HG03097 (cell line): ENCODE results near the gene TMEM54.

Source experiments
- ATAC-seq: cut with Tn5 transposase; IDR thresholded peaks from one replicate; pipeline ENCODE4 v1.9.1; 2021; ENCODE audit not compliant: unreplicated experiment, low FRiP score

TMEM54 gene, protein sequence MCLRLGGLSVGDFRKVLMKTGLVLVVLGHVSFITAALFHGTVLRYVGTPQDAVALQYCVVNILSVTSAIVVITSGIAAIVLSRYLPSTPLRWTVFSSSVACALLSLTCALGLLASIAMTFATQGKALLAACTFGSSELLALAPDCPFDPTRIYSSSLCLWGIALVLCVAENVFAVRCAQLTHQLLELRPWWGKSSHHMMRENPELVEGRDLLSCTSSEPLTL

DNA sequence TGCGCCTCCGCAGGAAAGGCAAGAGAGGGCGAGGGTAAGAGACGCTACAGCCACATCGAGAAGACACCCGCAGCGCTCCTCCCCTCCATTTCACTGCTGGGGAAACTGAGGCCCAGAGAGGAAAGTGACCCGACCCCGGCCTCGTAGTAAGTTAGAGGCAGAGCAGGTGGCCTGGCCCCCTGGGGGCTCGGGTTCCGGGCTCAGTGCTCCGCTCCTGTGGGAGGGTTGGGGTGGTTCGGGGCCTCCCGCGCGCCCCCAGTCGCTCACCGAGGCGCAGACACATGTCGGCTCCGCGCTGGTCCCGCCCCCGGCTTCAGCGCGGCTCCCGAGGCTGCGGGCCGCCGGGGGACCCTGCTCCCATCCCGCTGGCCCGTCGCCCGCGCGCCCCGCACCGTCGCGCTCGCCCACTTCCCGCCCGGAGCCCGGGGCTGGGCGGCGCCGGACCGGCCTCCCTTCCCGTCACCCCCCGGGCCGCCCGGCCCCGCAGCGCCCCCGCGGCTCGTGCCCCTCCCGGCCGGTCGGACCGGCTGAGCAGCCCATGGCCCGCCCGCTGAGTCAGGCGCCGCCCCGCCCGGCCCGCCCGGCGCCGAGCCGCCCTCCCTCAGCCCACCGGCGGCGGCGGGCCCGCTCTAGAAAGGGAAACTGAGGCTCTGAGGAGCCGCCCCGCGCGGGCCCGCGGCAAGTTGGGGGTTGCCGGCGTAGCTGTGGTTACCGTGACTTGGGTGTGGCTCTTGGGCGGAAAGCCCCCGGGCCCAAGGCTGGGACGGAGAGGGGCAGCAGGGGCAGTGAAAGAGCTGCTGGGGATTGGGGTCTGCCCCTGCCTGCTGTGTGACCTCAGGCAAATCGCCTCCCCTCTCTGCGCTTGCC lies at the start of gene TMEM54:
TSS of gene TMEM54 (minus strand) at position 434 of the 867 bp plus-strand sequence. CDS start at position 283, 151 bp downstream.
- no peak for ATAC-seq

DNA sequence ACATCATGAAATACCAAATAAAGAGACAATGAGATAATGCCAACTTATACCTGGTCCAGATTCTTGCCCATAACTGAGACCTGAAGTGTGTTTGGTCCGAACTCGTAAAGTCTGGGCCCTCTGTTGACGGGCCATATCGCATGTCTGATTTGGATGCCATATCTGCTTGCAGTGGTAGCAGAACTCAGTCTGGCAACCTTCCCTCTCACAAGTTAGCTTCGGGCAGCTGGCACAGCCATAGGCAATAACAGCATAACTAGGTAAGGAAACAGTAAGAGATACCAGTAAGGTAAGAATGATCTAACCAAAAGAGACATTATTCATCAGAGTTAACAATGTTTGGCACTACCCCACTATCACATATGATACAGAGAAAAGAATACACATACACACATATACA lies 48.3 kb upstream of the TMEM54 start:
- ATAC-seq, result no peak

DNA sequence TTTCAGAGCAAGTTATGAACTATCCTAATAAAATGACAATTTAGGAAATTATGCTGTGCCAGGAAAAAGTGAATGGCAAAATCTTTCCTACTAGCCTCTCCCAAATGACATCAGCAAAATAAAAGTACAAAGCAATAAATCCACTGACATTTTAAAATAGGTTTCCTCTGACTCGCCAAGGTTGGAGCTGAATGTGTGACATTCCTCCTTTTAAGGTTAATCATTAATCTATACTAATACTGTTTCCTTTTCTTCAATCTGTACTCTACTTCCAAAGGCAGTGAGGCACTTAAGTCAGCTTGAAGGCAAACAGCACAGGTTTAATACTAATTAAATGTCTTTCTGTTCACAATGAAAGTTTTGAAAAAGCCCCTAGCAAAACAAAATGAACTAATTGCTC lies 47.7 kb upstream of the TMEM54 start:
- no peak for ATAC-seq

DNA sequence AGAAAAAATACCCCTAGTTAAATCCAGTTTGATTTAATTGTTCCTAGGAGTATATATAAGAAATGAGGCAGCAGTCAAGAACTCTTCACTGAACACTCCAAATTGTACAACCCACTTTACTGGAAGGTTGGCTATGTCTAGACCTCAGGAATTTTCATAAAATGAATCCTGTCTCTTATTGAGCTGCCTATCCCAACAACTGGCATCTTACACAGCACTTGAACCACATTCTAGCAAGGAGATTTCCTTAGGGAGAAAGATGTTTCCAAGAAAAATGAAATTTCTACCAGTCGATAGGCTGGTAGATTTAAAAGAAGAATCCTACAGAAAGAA lies 47.2 kb upstream of the TMEM54 start:
- no peak for ATAC-seq

DNA sequence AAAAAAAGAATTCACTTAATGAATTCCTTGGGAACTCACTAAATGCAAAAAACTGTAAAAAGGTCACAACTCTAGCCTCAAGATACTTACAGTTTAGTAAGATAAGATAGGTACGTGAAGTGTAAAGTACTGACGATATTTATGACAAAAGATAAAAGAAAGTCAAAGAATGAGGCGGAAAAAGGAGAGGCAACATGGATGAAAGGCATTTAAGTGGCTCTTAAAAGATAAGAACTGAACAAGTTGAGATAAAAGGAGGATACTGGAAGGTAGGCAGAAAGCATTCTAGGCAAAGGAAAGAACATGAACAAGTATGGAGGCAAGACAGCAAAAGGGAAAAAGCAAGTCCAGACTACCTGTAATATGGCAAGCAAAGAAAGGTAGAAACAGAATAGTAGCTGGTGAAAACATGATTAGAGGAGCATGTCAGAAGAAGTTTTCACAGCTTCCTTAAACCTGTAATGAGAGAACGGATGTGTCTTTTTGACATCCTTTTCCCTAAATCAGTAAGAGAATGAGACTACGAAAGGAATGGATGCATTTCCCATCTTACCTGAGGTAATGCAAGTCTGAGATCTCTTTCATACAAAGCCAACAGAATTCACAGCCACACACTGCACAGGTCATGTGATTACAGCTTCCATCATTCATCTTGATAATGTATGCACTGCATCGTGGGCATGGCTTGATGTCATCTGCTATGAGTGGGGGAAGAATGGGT lies 46.6 kb upstream of the TMEM54 start:
- ATAC-seq, result no peak

DNA sequence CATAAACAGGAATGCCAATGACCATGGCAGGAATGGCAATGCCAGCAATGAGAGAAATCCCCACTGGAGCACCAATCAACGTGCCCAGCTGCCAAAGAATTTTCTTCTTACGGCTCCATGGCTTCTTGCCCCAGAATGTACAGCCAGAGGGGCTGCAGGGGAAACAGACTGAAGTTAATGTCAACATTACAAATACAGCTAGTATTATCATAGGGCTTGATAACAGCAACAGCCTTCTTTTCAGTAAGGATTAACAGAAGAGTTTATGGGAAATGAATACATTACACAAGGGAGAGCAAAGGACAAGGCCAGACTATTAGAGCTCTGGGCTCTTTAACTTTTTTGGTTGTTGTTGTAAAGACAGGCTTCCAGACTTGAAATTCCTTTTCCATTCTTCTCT lies 45.2 kb upstream of the TMEM54 start:
- ATAC-seq, result no peak

DNA sequence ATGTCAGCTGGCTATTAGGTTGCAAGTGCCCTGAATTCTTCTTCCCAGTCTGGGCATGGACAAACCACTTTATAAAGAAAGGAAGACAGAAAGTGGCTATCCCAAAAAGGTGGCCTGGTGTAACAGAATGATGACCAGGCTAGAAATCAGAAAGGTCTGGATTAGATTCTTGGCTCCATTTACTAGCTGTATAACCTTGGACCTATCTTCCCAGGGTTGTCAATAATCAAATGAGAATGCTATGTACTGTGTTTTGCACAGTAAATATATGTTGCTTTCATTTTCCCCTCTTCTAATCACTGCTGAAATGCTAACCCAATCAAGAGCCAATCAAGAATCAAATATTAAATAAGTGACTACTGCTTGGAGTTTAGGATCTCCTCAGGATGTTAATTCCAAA lies 43.0 kb upstream of the TMEM54 start:
- no peak for ATAC-seq

DNA sequence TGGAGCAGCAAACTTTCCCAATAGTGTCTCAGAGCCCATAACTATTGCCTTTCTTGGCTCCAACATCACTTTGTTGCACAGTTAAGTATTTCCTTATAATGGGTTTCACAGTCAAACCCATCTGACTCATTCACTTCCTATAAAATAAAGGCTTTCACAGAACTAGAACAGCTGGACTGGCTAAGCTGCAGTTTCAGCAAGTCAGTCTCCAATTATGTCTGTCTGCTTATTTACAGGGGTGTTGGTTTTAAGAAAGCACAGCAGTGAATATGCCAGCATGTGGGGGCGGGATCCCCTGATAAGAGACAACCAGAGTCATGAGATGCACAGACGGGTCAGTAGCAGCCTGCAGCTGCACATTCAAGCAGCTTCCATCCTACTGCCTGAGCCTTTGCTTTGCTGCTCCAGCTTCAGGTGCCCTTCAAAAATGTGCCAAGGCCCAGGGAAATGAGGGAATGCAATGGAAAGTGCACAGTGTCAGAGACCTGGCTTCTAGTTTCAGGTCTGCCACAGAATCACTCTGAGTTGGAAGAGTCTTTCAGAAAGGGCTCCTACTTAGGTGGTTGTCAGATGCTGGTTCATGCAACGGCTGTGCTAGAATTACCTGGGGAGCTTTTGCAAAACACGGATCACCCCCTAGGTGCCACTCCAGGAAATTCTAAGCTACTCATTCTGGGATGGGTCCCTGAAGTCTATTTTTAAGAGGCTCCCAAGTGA lies 38.6 kb upstream of the TMEM54 start:
- no peak for ATAC-seq

DNA sequence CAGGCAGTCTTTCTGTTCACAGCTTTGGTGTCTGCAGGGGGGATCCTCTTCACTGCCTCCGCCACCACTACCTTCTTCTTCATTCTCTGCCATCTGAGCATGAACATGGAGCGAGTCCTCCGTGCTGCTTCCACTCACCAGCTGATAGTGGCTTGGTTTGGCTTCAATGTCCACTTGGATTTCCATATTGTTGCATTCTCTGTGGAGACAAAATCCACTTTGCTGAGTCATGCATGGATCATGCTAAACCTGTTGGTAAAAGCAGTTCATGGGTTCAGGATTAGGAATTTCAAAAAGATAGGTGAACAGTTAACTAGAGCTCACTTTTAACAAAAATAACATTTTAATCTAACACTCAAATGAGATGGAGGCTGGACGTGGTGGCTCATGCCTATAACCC lies 35.9 kb upstream of the TMEM54 start:
- no peak for ATAC-seq

DNA sequence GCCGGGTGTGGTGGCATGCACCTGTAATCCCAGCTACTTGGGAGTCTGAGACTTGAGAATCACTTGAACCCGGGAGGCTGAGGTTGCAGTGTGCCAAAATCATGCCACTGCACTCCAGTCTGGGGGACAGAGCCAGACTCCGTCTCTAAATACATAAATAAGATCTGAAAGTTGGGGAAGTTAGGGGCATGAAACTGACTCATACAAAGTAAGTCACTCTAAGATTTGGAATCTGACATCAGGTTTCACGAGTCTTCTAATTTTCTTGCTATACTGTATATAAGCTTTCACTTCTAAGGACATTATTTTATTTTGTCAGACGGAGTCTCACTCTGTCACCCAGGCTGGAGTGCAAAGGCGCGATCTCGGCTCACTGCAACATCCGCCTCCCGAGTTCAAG lies 33.3 kb upstream of the TMEM54 start:
- ATAC-seq, result no peak

DNA sequence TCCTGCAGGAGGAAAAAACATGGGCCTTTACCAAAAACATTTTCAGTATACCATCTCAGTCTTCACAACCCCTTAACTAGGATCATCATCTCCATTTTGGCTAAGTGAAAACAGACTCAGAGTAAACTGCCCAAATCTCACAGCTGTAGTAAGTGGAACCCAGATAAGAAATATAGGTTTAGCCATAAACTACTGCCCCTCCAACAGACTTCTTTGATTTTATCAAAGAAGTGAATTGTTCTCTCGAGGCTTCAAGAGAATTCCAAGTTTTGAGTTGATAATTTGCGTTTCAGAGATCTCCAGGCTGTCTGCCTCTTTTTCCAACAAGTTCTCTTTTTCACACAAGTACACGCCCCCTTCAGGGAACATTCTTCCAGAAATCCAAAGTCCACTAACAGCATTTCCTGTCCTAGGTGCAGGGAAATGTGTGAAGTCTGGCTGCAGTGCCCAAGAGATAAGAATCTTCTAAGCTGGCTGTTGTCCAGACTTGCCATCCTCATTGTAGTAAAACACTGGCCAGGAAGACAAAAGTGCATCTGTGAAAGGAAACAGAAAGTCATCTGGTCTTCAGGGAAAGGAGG lies 32.6 kb upstream of the TMEM54 start:
- no peak for ATAC-seq

DNA sequence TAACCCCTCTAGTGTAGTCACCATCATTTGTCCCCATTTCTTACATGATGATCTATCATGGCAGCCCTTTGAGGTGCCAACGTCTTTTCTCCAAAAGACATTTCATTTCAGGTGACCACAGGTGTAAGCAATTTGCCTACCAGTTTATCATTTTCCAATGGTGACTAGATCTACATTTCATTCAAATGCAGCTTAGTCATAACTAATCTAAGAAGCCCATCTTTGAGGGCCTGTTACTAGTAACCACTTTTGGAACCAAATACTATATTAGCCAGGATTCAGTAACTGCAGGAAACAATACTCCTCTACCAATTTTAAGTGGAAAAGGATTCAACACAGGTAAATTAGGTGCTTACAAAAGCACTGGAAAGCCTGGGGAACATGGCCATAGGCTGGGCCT lies 30.6 kb upstream of the TMEM54 start:
- no peak for ATAC-seq

DNA sequence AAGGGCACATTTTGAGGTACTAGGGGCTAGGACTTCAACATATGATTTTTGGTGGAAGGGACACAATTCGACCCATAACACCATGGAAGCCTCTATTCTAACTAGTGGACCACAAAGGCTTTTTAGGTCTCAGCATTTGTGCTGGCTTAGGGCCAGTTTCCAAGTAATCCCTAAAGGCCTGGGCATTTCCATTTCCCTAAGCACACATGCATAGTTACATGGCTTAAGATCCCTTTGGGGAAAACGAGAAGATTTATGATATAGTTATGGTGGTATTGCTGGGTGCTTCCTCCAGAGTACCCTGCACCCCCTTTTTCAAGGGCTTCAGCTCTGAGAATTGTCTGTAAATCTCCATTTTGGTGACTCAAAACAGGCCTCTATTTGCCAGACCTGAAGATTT lies 28.2 kb upstream of the TMEM54 start:
- no peak for ATAC-seq

DNA sequence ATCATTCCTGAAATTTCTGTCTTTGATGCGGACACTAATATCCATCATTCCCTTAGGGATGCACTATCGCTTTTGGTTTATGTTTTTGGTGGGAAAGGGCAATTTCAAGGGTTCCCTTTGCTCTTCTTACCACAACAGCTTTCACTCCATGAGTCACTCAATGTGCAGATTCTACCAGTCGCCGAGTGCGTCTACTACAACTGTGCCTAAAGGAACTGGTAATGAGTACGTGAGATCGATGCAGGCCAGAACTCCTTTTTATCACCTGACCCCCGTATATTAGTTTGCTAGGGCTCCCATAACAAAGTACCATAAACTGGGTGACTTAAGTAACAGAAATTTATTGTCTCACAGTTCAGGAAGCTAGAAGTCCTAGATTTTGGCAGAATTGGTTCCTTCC lies 27.5 kb upstream of the TMEM54 start:
- ATAC-seq, result no peak

DNA sequence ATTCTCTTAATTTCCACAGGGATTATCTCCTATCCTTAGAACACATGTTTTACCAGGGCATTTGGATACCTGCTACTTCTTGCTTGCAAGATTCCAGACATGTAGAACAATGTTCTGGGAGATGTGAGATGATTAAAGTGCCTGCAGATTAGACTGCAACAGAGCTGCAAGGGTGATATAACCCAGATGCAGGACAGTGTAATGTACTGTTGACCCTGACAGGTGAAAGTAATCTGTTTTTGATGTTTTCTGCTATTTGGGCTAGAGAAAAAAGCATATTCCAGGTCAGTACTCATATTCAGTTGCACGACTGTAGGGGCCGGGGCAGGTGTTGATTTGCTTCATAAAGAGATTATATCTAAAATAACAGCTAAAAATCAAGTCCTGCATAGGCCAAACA lies 27.1 kb upstream of the TMEM54 start:
- ATAC-seq, result no peak

DNA sequence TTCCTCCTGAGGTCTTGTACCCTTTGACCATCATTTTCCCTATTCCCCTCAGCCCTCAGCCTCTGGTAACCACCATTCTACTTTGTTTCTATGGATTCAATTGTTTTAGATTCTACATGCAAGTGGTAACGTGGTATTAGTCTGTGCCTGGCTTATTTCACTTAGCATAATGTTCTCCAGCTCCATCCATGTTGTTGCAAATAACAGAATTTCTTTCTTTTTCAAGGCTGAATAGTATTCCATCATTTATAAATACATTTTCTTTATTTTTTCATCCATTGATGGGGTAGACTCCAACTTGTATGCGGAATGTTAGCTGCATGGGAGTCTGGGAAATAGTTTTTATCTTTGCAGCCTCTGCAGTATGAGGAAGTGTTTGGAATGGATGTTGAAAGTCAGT lies 26.3 kb upstream of the TMEM54 start:
- ATAC-seq, result no peak

DNA sequence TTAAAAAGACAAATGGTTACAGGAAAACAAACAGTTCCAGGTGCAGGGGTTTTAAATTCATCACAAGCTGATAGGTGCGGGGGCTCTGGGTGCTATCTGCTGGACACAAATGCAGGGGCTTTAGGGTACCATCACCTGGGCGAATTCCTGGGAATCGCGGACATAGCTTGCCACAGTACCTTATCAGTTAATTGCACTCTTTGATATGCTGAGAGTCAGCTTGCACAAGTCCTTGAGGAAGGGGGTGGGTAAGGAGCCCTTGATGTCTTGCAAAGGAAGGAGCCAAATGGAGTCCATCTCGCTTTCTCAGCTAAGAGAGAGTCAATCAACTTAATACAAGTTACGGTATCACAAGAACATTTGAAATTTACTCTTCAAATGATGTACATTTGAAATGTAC lies 25.4 kb upstream of the TMEM54 start:
- ATAC-seq, result no peak

DNA sequence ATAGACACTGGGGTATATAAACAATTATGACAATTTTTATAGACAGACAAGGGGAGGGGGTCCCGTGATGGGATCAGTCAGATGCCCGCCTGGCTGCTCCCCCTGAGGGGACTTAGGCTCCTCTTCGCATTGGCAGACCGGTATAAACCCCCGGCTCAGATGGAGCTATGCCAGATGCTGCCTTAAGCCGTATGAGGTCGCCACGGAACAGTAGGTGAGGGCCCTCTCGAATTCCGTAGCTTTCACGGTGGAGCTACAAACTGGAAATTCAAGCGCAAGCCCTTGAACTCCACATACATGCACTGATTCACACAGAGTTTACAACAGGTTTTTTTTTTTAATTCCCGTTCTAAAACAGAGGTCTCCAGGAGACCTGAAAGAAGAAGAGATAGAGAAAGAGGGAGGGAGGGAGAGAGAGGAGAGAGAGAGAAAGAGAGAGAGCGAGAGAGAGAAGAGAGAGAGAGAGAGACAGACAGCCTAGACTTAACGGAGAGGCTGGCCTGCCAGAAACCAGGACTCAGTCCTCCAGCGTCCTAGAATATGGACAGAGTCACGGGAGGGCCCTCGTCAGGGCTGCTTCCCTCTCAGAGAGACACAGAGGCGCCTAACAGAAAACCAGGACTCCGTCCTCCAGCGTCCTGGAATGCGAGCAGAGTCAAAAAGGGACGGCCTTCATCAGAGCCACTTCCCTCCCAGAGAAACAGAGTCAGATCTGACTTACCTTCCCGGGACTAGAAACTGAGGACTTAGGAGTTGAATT lies 24.4 kb upstream of the TMEM54 start:
- ATAC-seq, result no peak

DNA sequence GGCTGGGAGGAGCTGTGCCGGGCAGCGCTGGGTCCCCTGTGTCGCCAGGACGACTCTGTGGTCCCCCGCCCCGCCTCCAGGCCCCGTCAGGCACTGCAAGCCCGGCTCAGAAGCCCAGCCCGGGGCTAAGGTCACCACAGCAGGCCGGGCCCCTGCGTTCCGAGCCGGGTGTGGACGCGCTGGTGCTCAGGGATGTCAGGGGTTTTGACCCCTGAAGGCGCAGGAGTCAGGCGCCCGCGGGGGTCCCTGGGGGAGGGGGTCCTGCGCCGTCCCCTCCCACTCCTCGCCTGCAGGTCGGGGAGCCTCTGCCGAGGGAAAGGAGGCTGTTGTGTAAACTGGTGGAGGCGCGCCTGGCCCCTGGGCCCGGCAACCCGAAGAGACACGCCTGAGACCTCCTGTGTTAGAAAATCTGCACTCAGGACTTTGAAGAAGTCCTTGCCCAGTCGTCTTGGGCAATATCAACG lies 23.7 kb upstream of the TMEM54 start:
- no peak for ATAC-seq

DNA sequence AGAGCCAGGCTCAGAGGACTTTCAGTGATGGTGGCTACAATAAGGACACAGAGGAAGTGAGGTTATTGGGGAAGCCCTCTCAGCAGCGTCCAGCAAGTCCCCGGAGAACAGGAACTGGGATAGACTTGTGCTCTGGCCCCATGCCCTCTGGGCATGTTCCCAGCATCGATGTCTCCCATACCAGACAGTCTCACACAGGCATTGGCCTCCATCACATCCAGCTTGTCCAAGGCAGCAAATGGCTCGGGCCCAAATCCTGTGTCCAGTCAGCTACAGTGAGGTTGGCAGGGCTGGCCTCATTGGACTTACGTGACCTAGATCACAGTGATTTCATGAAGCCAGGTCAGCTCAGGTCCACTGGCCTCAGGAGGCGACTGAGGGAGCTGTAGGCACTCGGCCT lies 19.6 kb upstream of the TMEM54 start:
- no peak for ATAC-seq
